Tibial nerve (tissue), 3 donors: ENCODE measurements around the gene SEL1L3.

Experiments used
- CTCF ChIP-seq, 5 experiments: fragments of 200-600 bp in 3 of 5; fragments of 450-650 bp in 2 of 5; sonication (generic) in 3 of 5; IDR thresholded peaks; one replicate each; pipeline ENCODE4 v1.5.1; 2016 to 2019; ENCODE audit warnings: antibody characterized with exemption in 5 of 5, mild to moderate bottlenecking in 3 of 5, moderate library complexity in 2 of 5
- POLR2A ChIP-seq, 2 donors: fragments of 450-650 bp; IDR thresholded peaks; one replicate each; pipeline ENCODE4 v1.6.1; 2017; ENCODE audit warnings: antibody characterized with exemption in 2 of 2, mild to moderate bottlenecking in 2 of 2, moderate library complexity in 2 of 2

GRCh38 chr4:25827897-25828296, 34.9 kb downstream of the SEL1L3 start:
- TF ChIP-seq CTCF (IDR thresholded peaks at IDR 0.05) (no peak), POLR2A (IDR thresholded peaks at IDR 0.05) (no peak)
